ENCODE data around the gene SLC9C1.

DNA sequence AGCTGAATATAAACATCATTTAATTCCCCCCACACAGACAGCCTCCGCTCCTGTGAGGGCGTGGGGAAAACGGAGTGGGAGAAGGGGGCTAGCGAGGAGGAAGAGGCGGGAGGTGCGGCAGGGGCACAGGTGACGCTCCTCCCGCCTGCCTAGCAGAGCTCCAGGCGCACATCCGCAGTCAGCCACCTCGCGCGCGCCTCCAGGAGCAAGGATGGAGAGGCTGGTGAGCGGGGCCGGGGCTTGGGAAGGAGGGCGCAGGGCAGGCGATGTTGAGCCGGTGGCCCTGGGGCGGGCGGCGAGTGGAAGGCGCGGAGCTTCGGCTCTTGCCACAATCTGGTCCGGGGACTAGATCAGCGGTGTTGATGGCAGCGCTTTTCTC lies 39.0 kb upstream of the SLC9C1 start, which contains the start of gene CD200:
- TF ChIP-seq ZNF274 (IDR thresholded peaks at IDR 0.05; ENCODE audit: low read depth, low read length) (no peak), YY1 (IDR thresholded peaks at IDR 0.05; ENCODE audit: insufficient read depth, insufficient read length) (no peak)
